ENCODE data around the gene CALU. TPM values are rescaled to one million over a fixed set of nuclear protein-coding genes. Genes with fewer than 3 reads are reported as not detected.

CALU gene
- total RNA-seq, 1 donor from 2014 or later = 951 TPM

DNA sequence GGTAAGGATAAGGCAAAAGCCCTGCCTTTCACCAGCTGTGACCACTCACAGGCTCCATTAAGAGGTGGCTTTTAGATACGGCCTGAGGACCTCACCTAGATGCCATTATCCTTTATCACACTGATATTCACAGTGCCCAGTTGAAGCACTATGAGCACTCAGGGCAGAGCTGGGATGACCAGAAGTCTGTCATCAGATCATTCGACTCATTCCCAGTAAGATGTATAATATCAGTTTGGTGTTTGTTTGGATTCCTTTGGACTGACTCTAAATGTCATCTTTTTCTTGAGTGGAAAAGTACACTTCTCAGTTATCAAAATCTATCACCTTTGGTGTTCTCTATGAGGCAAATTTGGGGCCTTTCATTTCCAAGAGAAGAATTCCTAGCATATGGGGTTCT is 71.3 kb downstream of the CALU start:
- DNase-seq (ENCODE audit: low read depth) = no peak

DNA sequence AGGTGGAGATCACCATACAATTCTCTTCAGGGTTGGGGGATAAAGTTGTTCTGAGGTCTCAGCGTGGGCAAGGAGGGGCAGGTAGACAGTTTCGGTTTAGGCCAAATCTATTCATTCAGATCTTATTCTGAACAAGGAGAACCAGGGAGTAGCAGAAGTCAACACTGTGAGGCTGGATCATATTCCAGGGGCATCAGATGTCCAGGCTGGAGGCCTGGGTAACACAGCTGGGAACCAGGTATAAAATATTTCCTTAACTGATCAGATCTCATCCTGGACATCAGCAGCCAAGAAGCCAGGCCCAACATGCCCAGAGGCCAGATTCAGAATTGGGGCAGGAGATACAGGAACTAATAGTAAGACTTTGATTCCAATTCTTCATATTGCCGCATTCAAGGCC is 71.8 kb downstream of the CALU start:
- DNase-seq (ENCODE audit: low read depth) = no peak

- DNase-seq (ENCODE audit: low read depth) = no peak
Measured at GRCh38 chr7:128811631-128812430, 72.7 kb downstream of the CALU start.

- no peak for DNase-seq (ENCODE audit: low read depth)
Measured at GRCh38 chr7:128812514-128813168, 73.5 kb downstream of the CALU start.

GRCh38 chr7:128814499-128814898 is 75.3 kb downstream of the CALU start:
- DNase-seq (ENCODE audit: low read depth) = peak; percentile 88

DNA sequence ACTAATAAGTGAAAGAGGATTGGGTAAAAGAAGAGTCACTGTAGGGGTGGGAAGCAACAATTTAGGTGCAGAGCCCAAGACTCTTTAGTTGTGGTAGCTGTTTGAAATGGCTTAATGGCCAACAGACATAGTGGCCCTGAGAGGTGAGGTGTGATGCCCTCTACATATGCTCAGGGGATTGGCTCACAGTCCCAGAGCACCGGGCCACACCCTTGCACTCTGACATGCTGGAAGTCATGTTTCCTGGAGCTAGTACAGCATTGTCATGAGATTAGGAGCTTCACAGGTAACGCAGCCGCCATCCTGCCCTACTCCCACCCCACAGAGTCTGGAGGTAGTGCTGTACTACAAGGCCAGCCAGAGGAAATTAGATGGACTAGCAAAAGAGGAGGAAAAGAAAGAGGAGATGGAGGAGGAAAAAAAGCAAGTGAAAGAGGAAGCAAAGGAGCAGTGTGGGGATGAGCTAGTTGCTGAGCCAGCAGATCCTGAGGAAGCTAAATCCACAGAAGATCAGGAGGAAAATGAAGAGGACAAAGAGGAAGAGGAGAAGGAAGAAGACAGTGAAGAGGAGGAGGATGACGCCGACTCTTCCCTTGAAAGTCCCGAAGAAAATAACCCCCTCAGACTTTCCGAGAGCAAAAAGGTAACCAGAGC is 76.3 kb downstream of the CALU start:
- DNase-seq (ENCODE audit: low read depth) = no peak

- DNase-seq (ENCODE audit: low read depth) = no peak
Measured at GRCh38 chr7:128818694-128819093, 79.5 kb downstream of the CALU start.

Other genes starting within 250 kb of the CALU start
- 1.3 and 1.5 TPM in 2 replicates for gene GARIN1A, start 67.1 kb upstream of the CALU start, total RNA-seq
- 2.8 and 3.4 TPM in 2 replicates for gene OPN1SW, start 36.4 kb downstream of the CALU start, total RNA-seq
- gene CCDC136, start 52.6 kb downstream of the CALU start, total RNA-seq = 4.6 and 5.0 TPM in 2 replicates
- gene FLNC, start 91.0 kb downstream of the CALU start, total RNA-seq = 703 and 1,085 TPM in 2 replicates
- 172 and 222 TPM in 2 replicates for gene ATP6V1F, start 123.5 kb downstream of the CALU start, total RNA-seq
- 0.19 and 0.42 TPM in 2 replicates for gene KCP, start 171.3 kb downstream of the CALU start, total RNA-seq
- 0.26 and 0.40 TPM in 2 replicates for gene IRF5, start 198.6 kb downstream of the CALU start, total RNA-seq

Measured in myocyte (in vitro differentiated cells).